ENCODE results near the gene MAP3K14. TPM values are rescaled to one million over a fixed set of nuclear protein-coding genes. Genes with fewer than 3 reads are reported as not detected.
A peak's percentile ranks its signal among the peaks of the same experiment; 100 is the strongest.
"Not testable (repeated sequence)": the region's sequence is repeated elsewhere in the genome, so short reads cannot be mapped to it uniquely, and the experiment has no call there.

MAP3K14 gene
- total RNA-seq, 1 donor from 2014 or later: 5.2 TPM

- DNase-seq (ENCODE audit: low spot score): no peak
- peaks cover 2% of the 10 kb centered on the region for H3K27me3 Mint-ChIP-seq (ENCODE audit: low read depth)
- no peak overlapping the region for H3K27ac Mint-ChIP-seq (ENCODE audit: unreplicated experiment)
- no peak for TF ChIP-seq CTCF (IDR thresholded peaks at IDR 0.05)
- no peaks in the 10 kb centered on the region for H3K9me3 Mint-ChIP-seq (ENCODE audit: low read depth)
- no peak overlapping the region for H3K4me3 Mint-ChIP-seq (ENCODE audit: unreplicated experiment)
- H3K4me1 Mint-ChIP-seq (ENCODE audit: low read depth): peaks cover 2% of the 10 kb centered on the region
- no peaks in the 10 kb centered on the region for H3K36me3 Mint-ChIP-seq (ENCODE audit: low read depth)
Observed at GRCh38 chr17:45253879-45254278, 62.9 kb downstream of the MAP3K14 start.

GRCh38 chr17:45253237-45253636, 63.6 kb downstream of the MAP3K14 start:
- not testable (repeated sequence) for H3K27ac Mint-ChIP-seq (ENCODE audit: unreplicated experiment); H3K9me3 Mint-ChIP-seq (ENCODE audit: low read depth); H3K4me3 Mint-ChIP-seq (ENCODE audit: unreplicated experiment); H3K4me1 Mint-ChIP-seq (ENCODE audit: low read depth); DNase-seq (ENCODE audit: low spot score); H3K27me3 Mint-ChIP-seq (ENCODE audit: low read depth); H3K36me3 Mint-ChIP-seq (ENCODE audit: low read depth)

GRCh38 chr17:45251931-45252330, 64.9 kb downstream of the MAP3K14 start:
- no peak overlapping the region for H3K27ac Mint-ChIP-seq (ENCODE audit: unreplicated experiment)
- H3K4me1 Mint-ChIP-seq (ENCODE audit: low read depth): peaks cover 10% of the 10 kb centered on the region
- no peak for DNase-seq (ENCODE audit: low spot score)
- no peaks in the 10 kb centered on the region for H3K36me3 Mint-ChIP-seq (ENCODE audit: low read depth)
- TF ChIP-seq CTCF (IDR thresholded peaks at IDR 0.05): no peak
- H3K27me3 Mint-ChIP-seq (ENCODE audit: low read depth): no peaks in the 10 kb centered on the region
- H3K4me3 Mint-ChIP-seq (ENCODE audit: unreplicated experiment): no peak overlapping the region
- H3K9me3 Mint-ChIP-seq (ENCODE audit: low read depth): no peaks in the 10 kb centered on the region

- Mint-ChIP-seq H3K27me3 (ENCODE audit: low read depth) (peaks cover 2% of the 10 kb centered on the region), H3K36me3 (ENCODE audit: low read depth) (no peaks in the 10 kb centered on the region), H3K9me3 (ENCODE audit: low read depth) (no peaks in the 10 kb centered on the region), H3K27ac (ENCODE audit: unreplicated experiment) (no peak overlapping the region), H3K4me3 (ENCODE audit: unreplicated experiment) (peak overlapping the region; percentile 77), H3K4me1 (ENCODE audit: low read depth) (peaks cover 16% of the 10 kb centered on the region)
- TF ChIP-seq CTCF (IDR thresholded peaks at IDR 0.05): no peak
- no peak for DNase-seq (ENCODE audit: low spot score)
Observed at GRCh38 chr17:45248132-45248957, 68.5 kb downstream of the MAP3K14 start.

- TF ChIP-seq CTCF (IDR thresholded peaks at IDR 0.05): no peak
- H3K27me3 Mint-ChIP-seq (ENCODE audit: low read depth): peaks cover 2% of the 10 kb centered on the region
- no peaks in the 10 kb centered on the region for H3K9me3 Mint-ChIP-seq (ENCODE audit: low read depth)
- H3K27ac Mint-ChIP-seq (ENCODE audit: unreplicated experiment): peak overlapping the region; percentile 41
- H3K36me3 Mint-ChIP-seq (ENCODE audit: low read depth): no peaks in the 10 kb centered on the region
- H3K4me1 Mint-ChIP-seq (ENCODE audit: low read depth): peaks cover 18% of the 10 kb centered on the region
- DNase-seq (ENCODE audit: low spot score): no peak
- H3K4me3 Mint-ChIP-seq (ENCODE audit: unreplicated experiment): peak overlapping the region; percentile 77
Observed at GRCh38 chr17:45247429-45248131, 69.2 kb downstream of the MAP3K14 start.
